Breast epithelium (tissue), 4 donors: ENCODE data around the gene BHMT. TPM values are rescaled to one million over a fixed set of nuclear protein-coding genes. Genes with fewer than 3 reads are reported as not detected.

Source experiments
- DNase-seq, 2 donors: peaks; one replicate each; pipeline ENCODE4 v3.0.0-alpha.2; 2019; ENCODE audit warnings: low spot score in 2 of 2
- H3K27ac ChIP-seq, 2 donors: fragments of 200-600 bp; sonication (generic) in 1 of 2; one replicate each; pipeline ENCODE4 v1.5.1; 2016 to 2019; ENCODE audit warnings: mild to moderate bottlenecking in 1 of 2
- H3K27me3 ChIP-seq, 2 donors: fragments of 200-600 bp; sonication (generic) in 1 of 2; one replicate each; pipeline versions ENCODE4 v1.5.1 to v1.6.0; 2017 to 2019; ENCODE audit warnings: control low read depth in 1 of 2, mild to moderate bottlenecking in 1 of 2
- H3K36me3 ChIP-seq: fragments of 200-600 bp; one replicate; pipeline ENCODE4 v1.5.1; 2019
- H3K4me1 ChIP-seq, 2 donors: fragments of 200-600 bp; sonication (generic); one replicate each; pipeline ENCODE4 v1.5.1; 2016 to 2019; ENCODE audit warnings: control low read depth in 1 of 2
- H3K4me3 ChIP-seq, 3 donors: fragments of 200-600 bp; sonication (generic); 1 replicate in 2 of 3; 2 replicates in 1 of 3; pipeline ENCODE4 v1.5.1; 2016 to 2019; ENCODE audit warnings: mild to moderate bottlenecking in 3 of 3, moderate library complexity in 2 of 3
- H3K9me3 ChIP-seq, 2 donors: fragments of 200-600 bp; sonication (generic) in 1 of 2; one replicate each; pipeline ENCODE4 v1.5.1; 2016 to 2019; ENCODE audit warnings: control low read depth in 1 of 2
- POLR2A ChIP-seq: fragments of 450-650 bp; IDR thresholded peaks from one replicate; pipeline ENCODE4 v1.6.1; 2016; ENCODE audit warnings: antibody characterized with exemption, mild to moderate bottlenecking, moderate library complexity
- POLR2AphosphoS5 ChIP-seq, 3 donors: sonication (generic); formaldehyde crosslinking; IDR thresholded peaks; one replicate each; pipeline ENCODE4 v1.6.1; 2017; ENCODE audit warnings: antibody characterized with exemption in 3 of 3
- intact Hi-C: fragments of 100-400 bp; cut with DNase I; formaldehyde crosslinking; loops from one replicate; pipeline ENCODE4 v1.15.1; 2023; ENCODE audit warnings: low total_unique reads
- total RNA-seq, 3 donors: library from RNA; depleted of rRNA; stranded (reverse); fragments of >200 nt; gene quantifications; one replicate each; pipeline ENCODE4 v1.1.0, GENCODE V29; 2016
- TF ChIP-seq, protein P1 (sequence below), 3 donors: fragments of 450-650 bp; IDR thresholded peaks; one replicate each; pipeline ENCODE4 v1.5.1; 2016 to 2017; ENCODE audit warnings: antibody characterized with exemption in 3 of 3, mild to moderate bottlenecking in 3 of 3, moderate library complexity in 3 of 3

Gene BHMT
- total RNA-seq, 3 donors from 2014 or later, result 0.98 to 1.8 TPM; not detected in 1

DNA sequence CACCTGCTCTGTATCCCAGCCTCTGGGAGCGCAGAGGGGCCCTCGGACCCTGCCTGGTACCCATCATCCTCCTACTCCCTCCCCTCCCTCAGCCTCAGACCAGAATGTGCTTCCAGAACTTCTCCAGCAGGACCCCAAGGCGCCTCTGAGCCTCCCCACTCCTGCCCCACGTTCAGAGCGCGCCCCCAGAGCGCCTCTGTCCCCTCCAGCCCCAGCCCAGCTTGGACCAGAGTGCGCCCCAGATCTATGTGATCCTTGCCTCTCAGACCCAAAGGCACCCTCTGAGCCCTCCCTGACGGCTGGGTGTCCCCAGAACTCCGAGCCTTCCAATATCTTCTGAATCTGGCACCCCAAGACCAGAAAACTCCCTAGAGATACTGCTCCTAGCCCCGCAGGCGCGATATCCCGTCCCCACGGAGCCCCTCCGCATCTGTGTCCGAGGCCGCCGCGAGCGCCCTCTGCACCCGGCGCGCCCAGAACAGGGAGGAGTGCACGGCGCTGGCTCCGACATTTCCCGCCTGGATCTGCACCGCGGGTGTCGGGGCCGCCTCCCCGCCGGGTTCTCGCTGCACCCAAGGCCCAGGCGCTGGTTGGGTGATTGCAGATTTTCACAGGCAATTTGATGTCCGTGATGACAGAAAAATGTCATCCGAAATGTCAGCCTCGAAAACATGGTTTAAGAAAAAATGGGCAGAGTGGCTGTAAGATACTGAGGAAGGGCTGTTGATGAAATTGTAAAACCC is 522 bp downstream of the BHMT start:
- H3K9me3 ChIP-seq, result no peaks in the 10 kb centered on the region
- H3K4me3 ChIP-seq, result no peak overlapping the region
- peaks cover 0 to 18% of the 10 kb centered on the region in 2 donors for H3K27me3 ChIP-seq
- TF ChIP-seq POLR2A, result no peak
- TF ChIP-seq POLR2AphosphoS5 (IDR thresholded peaks at IDR 0.05), result no peak
- DNase-seq, result no peak
- no peaks in the 10 kb centered on the region for H3K36me3 ChIP-seq
- no peaks in the 10 kb centered on the region for H3K4me1 ChIP-seq
- intact Hi-C loops, result no loop called here
- no peak overlapping the region for H3K27ac ChIP-seq

DNA sequence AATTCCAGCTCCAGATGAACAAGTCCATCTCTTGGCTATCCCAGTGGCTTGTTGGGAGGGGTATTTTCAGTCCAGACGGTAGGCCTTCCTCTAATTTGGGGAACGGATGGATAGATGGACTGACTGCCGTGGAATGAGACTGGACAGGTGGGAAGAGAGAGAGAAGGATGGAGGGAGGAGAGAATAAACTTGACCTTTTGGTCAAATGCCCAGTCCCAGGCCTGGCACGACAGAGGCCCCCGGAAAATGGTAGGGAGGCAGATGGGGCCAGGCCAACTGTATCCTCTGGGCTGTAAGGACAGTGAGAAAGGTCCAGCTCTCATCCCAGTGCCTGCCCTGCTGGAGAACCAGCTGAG is 1.1 kb downstream of the BHMT start:
- H3K4me1 ChIP-seq, result no peaks in the 10 kb centered on the region
- H3K36me3 ChIP-seq, result no peaks in the 10 kb centered on the region
- H3K27me3 ChIP-seq, result peaks cover 0 to 18% of the 10 kb centered on the region in 2 donors
- TF ChIP-seq POLR2AphosphoS5 (IDR thresholded peaks at IDR 0.05) (no peak), POLR2A (no peak)
- TF ChIP-seq, protein P1, sequence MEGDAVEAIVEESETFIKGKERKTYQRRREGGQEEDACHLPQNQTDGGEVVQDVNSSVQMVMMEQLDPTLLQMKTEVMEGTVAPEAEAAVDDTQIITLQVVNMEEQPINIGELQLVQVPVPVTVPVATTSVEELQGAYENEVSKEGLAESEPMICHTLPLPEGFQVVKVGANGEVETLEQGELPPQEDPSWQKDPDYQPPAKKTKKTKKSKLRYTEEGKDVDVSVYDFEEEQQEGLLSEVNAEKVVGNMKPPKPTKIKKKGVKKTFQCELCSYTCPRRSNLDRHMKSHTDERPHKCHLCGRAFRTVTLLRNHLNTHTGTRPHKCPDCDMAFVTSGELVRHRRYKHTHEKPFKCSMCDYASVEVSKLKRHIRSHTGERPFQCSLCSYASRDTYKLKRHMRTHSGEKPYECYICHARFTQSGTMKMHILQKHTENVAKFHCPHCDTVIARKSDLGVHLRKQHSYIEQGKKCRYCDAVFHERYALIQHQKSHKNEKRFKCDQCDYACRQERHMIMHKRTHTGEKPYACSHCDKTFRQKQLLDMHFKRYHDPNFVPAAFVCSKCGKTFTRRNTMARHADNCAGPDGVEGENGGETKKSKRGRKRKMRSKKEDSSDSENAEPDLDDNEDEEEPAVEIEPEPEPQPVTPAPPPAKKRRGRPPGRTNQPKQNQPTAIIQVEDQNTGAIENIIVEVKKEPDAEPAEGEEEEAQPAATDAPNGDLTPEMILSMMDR (IDR thresholded peaks at IDR 0.05), result no peak
- no peaks in the 10 kb centered on the region for H3K9me3 ChIP-seq
- no peak overlapping the region for H3K4me3 ChIP-seq
- intact Hi-C loops, result no loop called here
- DNase-seq, result no peak
- H3K27ac ChIP-seq, result no peak overlapping the region

DNA sequence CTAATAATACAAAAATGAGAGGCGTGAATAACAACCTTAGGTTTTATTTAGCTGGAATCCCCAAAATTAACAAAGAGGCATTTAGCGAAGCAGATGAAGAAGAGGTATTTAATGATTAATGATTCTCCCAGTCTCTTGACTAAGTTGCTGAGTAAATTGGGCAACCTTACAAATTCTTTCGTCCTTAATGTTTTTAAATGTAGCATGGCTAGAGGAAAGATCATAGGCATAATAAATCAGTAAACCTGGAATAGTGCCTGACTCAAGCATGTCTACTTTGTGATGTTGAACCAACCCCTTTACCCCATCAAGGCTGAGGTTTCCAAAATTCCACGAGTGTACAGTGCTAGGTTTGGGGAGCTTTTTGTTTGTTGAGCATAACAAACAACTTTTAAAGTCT is 7.9 kb downstream of the BHMT start:
- Histone ChIP-seq H3K36me3 (no peaks in the 10 kb centered on the region), H3K4me1 (no peaks in the 10 kb centered on the region), H3K9me3 (no peaks in the 10 kb centered on the region), H3K27me3 (no peaks in the 10 kb centered on the region), H3K4me3 (no peak overlapping the region), H3K27ac (no peak overlapping the region)
- intact Hi-C loops, result no loop called here
- TF ChIP-seq POLR2AphosphoS5 (IDR thresholded peaks at IDR 0.05) (no peak), POLR2A (no peak)
- TF ChIP-seq, protein P1 (IDR thresholded peaks at IDR 0.05), result no peak
- DNase-seq, result no peak

DNA sequence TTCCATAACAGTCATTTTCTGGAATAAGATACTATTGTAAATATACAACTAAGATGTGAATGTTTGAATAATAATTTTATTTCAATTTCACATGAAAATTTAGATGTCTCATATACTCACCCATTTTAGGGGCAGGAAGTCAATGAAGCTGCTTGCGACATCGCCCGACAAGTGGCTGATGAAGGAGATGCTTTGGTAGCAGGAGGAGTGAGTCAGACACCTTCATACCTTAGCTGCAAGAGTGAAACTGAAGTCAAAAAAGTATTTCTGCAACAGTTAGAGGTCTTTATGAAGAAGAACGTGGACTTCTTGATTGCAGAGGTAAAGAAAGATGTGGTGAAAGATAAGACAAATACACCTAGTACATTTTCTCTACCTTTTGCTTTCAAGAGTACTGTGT is 8.6 kb downstream of the BHMT start:
- no peak overlapping the region for H3K4me3 ChIP-seq
- no peaks in the 10 kb centered on the region for H3K27me3 ChIP-seq
- H3K36me3 ChIP-seq, result no peaks in the 10 kb centered on the region
- no peak for TF ChIP-seq POLR2A
- TF ChIP-seq POLR2AphosphoS5 (IDR thresholded peaks at IDR 0.05), result no peak
- TF ChIP-seq, protein P1 (IDR thresholded peaks at IDR 0.05), result no peak
- DNase-seq, result no peak
- no peaks in the 10 kb centered on the region for H3K4me1 ChIP-seq
- no peak overlapping the region for H3K27ac ChIP-seq
- H3K9me3 ChIP-seq, result no peaks in the 10 kb centered on the region
- intact Hi-C loops, result no loop called here

DNA sequence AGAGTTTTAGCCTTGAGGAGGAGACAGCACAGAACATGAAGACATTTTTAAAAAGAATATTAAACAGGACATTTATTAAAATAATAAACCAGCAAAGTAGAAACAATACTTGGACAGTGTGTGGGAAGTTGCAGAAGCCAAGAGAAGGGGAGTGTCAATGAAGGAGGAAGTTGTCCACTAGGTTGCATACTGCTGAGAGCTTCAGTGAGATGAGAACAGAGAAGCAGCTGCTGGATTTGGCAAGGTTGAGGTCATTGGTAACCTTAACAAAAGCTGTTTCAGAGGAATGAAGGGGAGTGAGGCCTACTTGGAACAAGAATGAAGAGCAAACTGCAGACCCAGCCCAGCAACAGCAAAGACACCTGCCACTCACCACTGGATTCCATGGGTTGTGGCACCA is 11.4 kb downstream of the BHMT start:
- intact Hi-C loops, result no loop called here

More for the DNA sequence above, 11.4 kb downstream of the BHMT start:
- Histone ChIP-seq H3K36me3 (no peaks in the 10 kb centered on the region), H3K4me1 (no peaks in the 10 kb centered on the region), H3K27ac (no peak overlapping the region), H3K4me3 (no peak overlapping the region), H3K9me3 (no peaks in the 10 kb centered on the region), H3K27me3 (no peaks in the 10 kb centered on the region)
- no peak for DNase-seq
- TF ChIP-seq, protein P1 (IDR thresholded peaks at IDR 0.05), result no peak
- TF ChIP-seq POLR2A (no peak), POLR2AphosphoS5 (IDR thresholded peaks at IDR 0.05) (no peak)
